Spleen (tissue), 11 donors: Measurements from ENCODE around the gene PRKG2. TPM values are rescaled to one million over a fixed set of nuclear protein-coding genes. Genes with fewer than 3 reads are reported as not detected.
A peak's percentile ranks its signal among the peaks of the same experiment; 100 is the strongest.

Source experiments
- DNase-seq: peaks from one replicate; pipeline ENCODE4 v3.0.0-alpha.2; 2020
- H3K27ac ChIP-seq, 8 donors: fragments of 200-600 bp; sonication (generic) in 7 of 8; 1 replicate in 4 of 8; 2 replicates in 4 of 8; pipeline versions ENCODE4 v1.5.0 to v1.8.0; 2016 to 2021; ENCODE audit warnings: inconsistent platforms in 4 of 8, mild to moderate bottlenecking in 4 of 8, moderate library complexity in 1 of 8
- H3K27me3 ChIP-seq, 7 donors: fragments of 200-600 bp; sonication (generic) in 6 of 7; replicated peaks in 1 of 7; 1 replicate in 4 of 7; 2 replicates in 3 of 7; pipeline versions ENCODE4 v1.5.0 to v1.8.0; 2016 to 2021; ENCODE audit warnings: inconsistent platforms in 3 of 7, mild to moderate bottlenecking in 1 of 7
- H3K36me3 ChIP-seq, 6 donors: fragments of 200-600 bp; sonication (generic) in 5 of 6; 1 replicate in 4 of 6; 2 replicates in 2 of 6; pipeline versions ENCODE4 v1.5.0 to v1.8.0; 2016 to 2021; ENCODE audit warnings: inconsistent platforms in 2 of 6
- H3K4me1 ChIP-seq, 6 donors: fragments of 200-600 bp; sonication (generic) in 5 of 6; 1 replicate in 3 of 6; 2 replicates in 3 of 6; pipeline versions ENCODE4 v1.5.0 to v1.8.0; 2016 to 2021; ENCODE audit warnings: inconsistent platforms in 3 of 6
- H3K4me3 ChIP-seq, 8 donors: fragments of 200-600 bp; sonication (generic) in 7 of 8; 1 replicate in 4 of 8; 2 replicates in 4 of 8; pipeline versions ENCODE4 v1.5.0 to v1.8.0; 2016 to 2021; ENCODE audit warnings: inconsistent platforms in 4 of 8, mild to moderate bottlenecking in 4 of 8, moderate library complexity in 2 of 8
- H3K9me3 ChIP-seq, 8 donors: fragments of 200-600 bp; sonication (generic) in 7 of 8; 1 replicate in 4 of 8; 2 replicates in 4 of 8; pipeline versions ENCODE4 v1.5.0 to v1.8.0; 2016 to 2021; ENCODE audit warnings: inconsistent platforms in 4 of 8
- POLR2A ChIP-seq, 3 donors: fragments of 450-650 bp; IDR thresholded peaks; one replicate each; pipeline ENCODE4 v1.5.1; 2017; ENCODE audit warnings: antibody characterized with exemption in 3 of 3, mild to moderate bottlenecking in 1 of 3
- POLR2AphosphoS5 ChIP-seq, 3 donors: sonication (generic); formaldehyde crosslinking; IDR thresholded peaks; one replicate each; pipeline ENCODE4 v1.5.1; 2017; ENCODE audit warnings: antibody characterized with exemption in 3 of 3
- WGBS, 5 donors: extraction: QIAGEN DNeasy Blood & Tissue Kit in 3 of 5; methylation state at CpG; one replicate each; pipeline versions ENCODE4 v1.1.5 to v1.1.7; 2013 to 2018; 5-methylcytosine and 5-hydroxymethylcytosine counted together
- intact Hi-C: fragments of 100-400 bp; cut with DNase I; formaldehyde crosslinking; loops from one replicate; pipeline ENCODE4 v1.15.0; 2023; ENCODE audit warnings: low total_unique reads
- polyA plus RNA-seq, 3 donors: library from polyadenylated mRNA; stranded (reverse); fragments of 200-250 nt; gene quantifications; one replicate each; pipeline ENCODE4 v1.2.1, GENCODE V29; 2013
- total RNA-seq, 7 donors: library from RNA; depleted of rRNA in 3 of 7; stranded (reverse); fragments of >200 nt in 3 of 7; fragmentation: NEBNext Ultra II Directional in 4 of 7; extraction: Animal tissue kit (Norgen Biotek cat#: 25700) in 4 of 7; gene quantifications; one replicate each; pipeline versions ENCODE4 v1.1.0 to v1.2.1, GENCODE V29; 2016 to 2021
- TF ChIP-seq, protein P1 (sequence below), 11 experiments: fragments of 200-600 bp in 7 of 11; fragments of 450-650 bp in 4 of 11; sonication (generic) in 4 of 11; IDR thresholded peaks in 8 of 11; conservative IDR thresholded peaks in 3 of 11; 1 replicate in 7 of 11; 2 replicates in 4 of 11; pipeline versions ENCODE4 v1.4.0 to v1.8.0; 2016 to 2021; ENCODE audit warnings: antibody characterized with exemption in 11 of 11, inconsistent platforms in 4 of 11, mild to moderate bottlenecking in 1 of 11
- donor health status: healthy with polysubstance abuse.
- donor health status: DM: no; HTN: no; CAD: no; lungs with moderate emphysema.
- donor health status: DM: no; HTN: no; CAD: no.
- donor health status: Bipolar disorder and iron deficiency.
- donor health status: healthy.
- donor health status: DM: no; HTN: no; CAD: no.
- donor health status: DM: yes; HTN: yes; CAD: no.

Gene PRKG2
- total and polyA plus RNA-seq, 10 donors: 0.06 to 0.51 (median 0.29) TPM

GRCh38 chr4:81215931-81216330 lies 909 bp upstream of the PRKG2 start:
- no peaks in the 10 kb centered on the region for H3K36me3 ChIP-seq
- no peak for TF ChIP-seq POLR2AphosphoS5 (IDR thresholded peaks at IDR 0.05)
- TF ChIP-seq, protein P1, sequence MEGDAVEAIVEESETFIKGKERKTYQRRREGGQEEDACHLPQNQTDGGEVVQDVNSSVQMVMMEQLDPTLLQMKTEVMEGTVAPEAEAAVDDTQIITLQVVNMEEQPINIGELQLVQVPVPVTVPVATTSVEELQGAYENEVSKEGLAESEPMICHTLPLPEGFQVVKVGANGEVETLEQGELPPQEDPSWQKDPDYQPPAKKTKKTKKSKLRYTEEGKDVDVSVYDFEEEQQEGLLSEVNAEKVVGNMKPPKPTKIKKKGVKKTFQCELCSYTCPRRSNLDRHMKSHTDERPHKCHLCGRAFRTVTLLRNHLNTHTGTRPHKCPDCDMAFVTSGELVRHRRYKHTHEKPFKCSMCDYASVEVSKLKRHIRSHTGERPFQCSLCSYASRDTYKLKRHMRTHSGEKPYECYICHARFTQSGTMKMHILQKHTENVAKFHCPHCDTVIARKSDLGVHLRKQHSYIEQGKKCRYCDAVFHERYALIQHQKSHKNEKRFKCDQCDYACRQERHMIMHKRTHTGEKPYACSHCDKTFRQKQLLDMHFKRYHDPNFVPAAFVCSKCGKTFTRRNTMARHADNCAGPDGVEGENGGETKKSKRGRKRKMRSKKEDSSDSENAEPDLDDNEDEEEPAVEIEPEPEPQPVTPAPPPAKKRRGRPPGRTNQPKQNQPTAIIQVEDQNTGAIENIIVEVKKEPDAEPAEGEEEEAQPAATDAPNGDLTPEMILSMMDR (IDR thresholded peaks at IDR 0.05 in 8 of 11, conservative IDR thresholded peaks at IDR 0.05 in 3 of 11): no peak
- TF ChIP-seq POLR2A (IDR thresholded peaks at IDR 0.05): no peak
- H3K4me3 ChIP-seq: no peak overlapping the region
- H3K27me3 ChIP-seq: peaks cover 0 to 66% (median 29%) of the 10 kb centered on the region in 7 donors
- peaks cover 0 to 17% (median 12%) of the 10 kb centered on the region in 6 donors for H3K4me1 ChIP-seq
- WGBS, 5 donors: 43 to 56% (median 46%) methylated on average over 4 of the region's 4 CpGs
- no peaks in the 10 kb centered on the region for H3K9me3 ChIP-seq
- no peak for DNase-seq
- H3K27ac ChIP-seq: no peak overlapping the region
- intact Hi-C loops: no loop called here

DNA sequence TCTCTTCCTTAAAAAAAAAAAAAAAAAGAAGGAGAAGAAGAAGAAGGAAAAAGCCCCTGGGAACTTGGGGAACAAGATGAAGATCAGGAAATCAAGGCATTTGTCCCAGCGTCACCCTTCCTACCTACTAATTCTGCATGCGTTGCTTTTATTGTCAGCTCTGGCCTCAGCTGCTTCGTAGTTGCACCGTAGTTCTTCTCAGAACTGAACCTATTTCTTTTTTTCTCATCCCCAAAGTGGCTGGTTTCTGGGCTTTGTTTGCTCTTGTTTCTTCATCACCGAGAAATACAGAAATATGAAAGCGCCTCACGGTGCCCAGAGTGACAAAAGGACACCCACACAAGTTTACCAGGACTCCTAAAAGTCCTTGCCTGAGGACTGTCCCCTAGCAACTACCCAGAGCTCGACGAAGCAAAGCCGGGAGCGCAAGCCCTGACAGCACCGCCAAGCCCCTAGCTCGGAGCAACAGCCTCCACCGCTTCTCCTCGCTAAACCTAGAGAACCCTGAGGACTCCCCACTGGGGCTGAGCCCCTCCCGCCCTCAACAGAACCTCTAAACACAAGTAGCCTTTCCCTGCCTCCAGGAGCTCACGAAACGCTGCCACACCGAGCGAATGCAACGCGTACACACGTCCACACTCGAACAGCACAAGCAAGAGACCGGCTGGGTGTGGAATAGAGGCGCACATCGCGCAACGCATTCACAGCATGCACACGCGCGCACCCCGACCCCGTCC lies 710 bp downstream of the PRKG2 start:
- Histone ChIP-seq H3K4me3 (peak overlapping the region in 5 of 8 donors; percentile 9 to 58 (median 17)), H3K4me1 (peaks cover 0 to 17% (median 12%) of the 10 kb centered on the region in 6 donors), H3K27ac (no peak overlapping the region), H3K9me3 (no peaks in the 10 kb centered on the region), H3K27me3 (peaks cover 0 to 64% (median 29%) of the 10 kb centered on the region in 7 donors), H3K36me3 (no peaks in the 10 kb centered on the region)
- WGBS, 5 donors: 4 to 9% (median 6%) methylated on average over 24 to 34 of the region's 34 CpGs
- DNase-seq: no peak
- intact Hi-C loops: no loop called here
- TF ChIP-seq POLR2A (IDR thresholded peaks at IDR 0.05): no peak
- TF ChIP-seq POLR2AphosphoS5 (IDR thresholded peaks at IDR 0.05): no peak
- TF ChIP-seq, protein P1 (IDR thresholded peaks at IDR 0.05 in 8 of 11, conservative IDR thresholded peaks at IDR 0.05 in 3 of 11): no peak

DNA sequence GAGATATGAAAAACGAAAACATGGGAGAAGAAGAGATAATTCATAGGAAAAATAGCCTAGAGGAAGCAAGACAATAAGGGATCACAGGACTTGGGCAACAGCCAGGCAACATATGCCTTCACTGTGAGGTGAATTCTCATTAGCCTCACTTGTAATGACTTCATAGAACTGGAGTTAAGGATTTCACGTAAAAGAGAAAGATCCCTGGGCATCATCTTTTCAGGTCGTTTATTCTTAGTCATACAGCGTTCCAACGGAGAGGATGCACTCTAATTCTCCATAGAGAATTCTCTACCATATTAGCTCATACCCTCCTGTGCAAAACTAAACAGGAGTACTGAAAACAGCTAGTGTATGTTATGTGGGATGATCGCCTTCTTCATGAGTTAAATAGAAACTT lies 1.4 kb downstream of the PRKG2 start:
- Histone ChIP-seq H3K4me1 (peaks cover 0 to 17% (median 12%) of the 10 kb centered on the region in 6 donors), H3K4me3 (no peak overlapping the region), H3K27ac (no peak overlapping the region), H3K27me3 (peaks cover 0 to 65% (median 29%) of the 10 kb centered on the region in 7 donors), H3K36me3 (no peaks in the 10 kb centered on the region), H3K9me3 (no peaks in the 10 kb centered on the region)
- 32 to 48% (median 42%) methylated on average over 6 of the region's 6 CpGs for WGBS, 5 donors
- DNase-seq: no peak
- TF ChIP-seq, protein P1 (IDR thresholded peaks at IDR 0.05 in 8 of 11, conservative IDR thresholded peaks at IDR 0.05 in 3 of 11): no peak
- TF ChIP-seq POLR2A (IDR thresholded peaks at IDR 0.05): no peak
- no peak for TF ChIP-seq POLR2AphosphoS5 (IDR thresholded peaks at IDR 0.05)
- intact Hi-C loops: no loop called here

- Histone ChIP-seq H3K27me3 (peaks cover 0 to 65% (median 29%) of the 10 kb centered on the region in 7 donors), H3K27ac (no peak overlapping the region), H3K4me1 (peaks cover 0 to 17% (median 12%) of the 10 kb centered on the region in 6 donors), H3K4me3 (no peak overlapping the region), H3K9me3 (no peaks in the 10 kb centered on the region), H3K36me3 (no peaks in the 10 kb centered on the region)
- no peak for DNase-seq
- intact Hi-C loops: no loop called here
- WGBS, 5 donors: 13 to 49% (median 28%) methylated on average over 3 of the region's 3 CpGs
- no peak for TF ChIP-seq POLR2A (IDR thresholded peaks at IDR 0.05)
- TF ChIP-seq POLR2AphosphoS5 (IDR thresholded peaks at IDR 0.05): no peak
- TF ChIP-seq, protein P1 (IDR thresholded peaks at IDR 0.05 in 8 of 11, conservative IDR thresholded peaks at IDR 0.05 in 3 of 11): no peak
Observed at GRCh38 chr4:81211956-81212355, 3.1 kb downstream of the PRKG2 start.
